Fibroblast of skin of scalp (primary cell): ENCODE measurements around the gene PAGR1.
"Not testable (repeated sequence)": the region's sequence is repeated elsewhere in the genome, so short reads cannot be mapped to it uniquely, and the experiment has no call there.

Experiments
- DNase-seq: peaks from one replicate; pipeline ENCODE4 v3.0.0-alpha.2; 2013

The PAGR1 gene

DNA sequence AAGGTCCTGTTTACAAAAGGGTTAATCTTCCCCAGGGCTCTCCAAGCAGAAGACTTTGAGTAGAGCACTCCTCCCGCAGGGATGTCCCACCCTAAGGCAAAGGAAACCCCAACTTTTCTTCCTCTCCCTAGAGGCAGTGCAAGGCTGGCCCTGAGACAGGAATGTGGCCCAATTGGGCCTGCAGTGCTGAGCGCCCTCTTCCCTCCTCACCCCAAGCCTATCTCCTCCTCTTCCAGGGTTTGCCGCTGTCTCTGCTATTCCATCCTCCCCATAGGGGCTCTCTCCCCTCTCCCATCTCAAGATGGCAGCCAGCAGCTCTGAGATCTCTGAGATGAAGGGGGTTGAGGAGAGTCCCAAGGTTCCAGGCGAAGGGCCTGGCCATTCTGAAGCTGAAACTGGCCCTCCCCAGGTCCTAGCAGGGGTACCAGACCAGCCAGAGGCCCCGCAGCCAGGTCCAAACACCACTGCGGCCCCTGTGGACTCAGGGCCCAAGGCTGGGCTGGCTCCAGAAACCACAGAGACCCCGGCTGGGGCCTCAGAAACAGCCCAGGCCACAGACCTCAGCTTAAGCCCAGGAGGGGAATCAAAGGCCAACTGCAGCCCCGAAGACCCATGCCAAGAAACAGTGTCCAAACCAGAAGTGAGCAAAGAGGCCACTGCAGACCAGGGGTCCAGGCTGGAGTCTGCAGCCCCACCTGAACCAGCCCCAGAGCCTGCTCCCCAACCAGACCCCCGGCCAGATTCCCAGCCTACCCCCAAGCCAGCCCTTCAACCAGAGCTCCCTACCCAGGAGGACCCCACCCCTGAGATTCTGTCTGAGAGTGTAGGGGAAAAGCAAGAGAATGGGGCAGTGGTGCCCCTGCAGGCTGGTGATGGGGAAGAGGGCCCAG is 3.0 kb upstream of the PAGR1 start:
- DNase-seq, result no peak

DNA sequence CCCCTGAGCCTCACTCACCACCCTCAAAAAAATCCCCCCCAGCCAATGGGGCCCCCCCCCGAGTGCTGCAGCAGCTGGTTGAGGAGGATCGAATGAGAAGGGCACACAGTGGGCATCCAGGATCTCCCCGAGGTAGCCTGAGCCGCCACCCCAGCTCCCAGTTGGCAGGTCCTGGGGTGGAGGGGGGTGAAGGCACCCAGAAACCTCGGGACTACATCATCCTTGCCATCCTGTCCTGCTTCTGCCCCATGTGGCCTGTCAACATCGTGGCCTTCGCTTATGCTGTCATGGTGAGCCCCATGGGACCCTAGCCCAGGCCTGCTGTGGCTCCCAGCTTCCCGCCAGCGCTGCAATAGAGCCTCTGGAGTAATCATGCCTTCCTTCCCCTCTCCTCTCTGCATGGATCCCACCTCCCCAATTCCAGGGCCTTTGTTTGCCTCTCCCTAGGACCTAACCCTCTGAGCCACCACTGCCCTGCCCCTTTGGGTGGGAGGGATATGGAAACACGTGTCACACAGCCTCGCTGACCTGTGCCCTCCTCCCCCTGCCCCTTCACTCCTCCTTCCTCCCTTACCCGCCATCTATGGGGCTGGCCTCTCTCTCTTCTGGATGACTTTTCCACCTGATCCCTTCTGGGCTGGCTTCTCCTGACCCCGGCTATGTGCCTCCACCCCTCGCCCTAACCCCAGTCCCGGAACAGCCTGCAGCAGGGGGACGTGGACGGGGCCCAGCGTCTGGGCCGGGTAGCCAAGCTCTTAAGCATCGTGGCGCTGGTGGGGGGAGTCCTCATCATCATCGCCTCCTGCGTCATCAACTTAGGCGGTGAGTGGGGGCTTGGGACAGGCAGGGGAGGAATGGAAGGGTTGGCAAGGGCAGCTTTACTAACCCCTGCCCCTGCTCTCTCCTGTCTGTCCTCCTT is 2.0 kb upstream of the PAGR1 start:
- DNase-seq, result no peak

DNA sequence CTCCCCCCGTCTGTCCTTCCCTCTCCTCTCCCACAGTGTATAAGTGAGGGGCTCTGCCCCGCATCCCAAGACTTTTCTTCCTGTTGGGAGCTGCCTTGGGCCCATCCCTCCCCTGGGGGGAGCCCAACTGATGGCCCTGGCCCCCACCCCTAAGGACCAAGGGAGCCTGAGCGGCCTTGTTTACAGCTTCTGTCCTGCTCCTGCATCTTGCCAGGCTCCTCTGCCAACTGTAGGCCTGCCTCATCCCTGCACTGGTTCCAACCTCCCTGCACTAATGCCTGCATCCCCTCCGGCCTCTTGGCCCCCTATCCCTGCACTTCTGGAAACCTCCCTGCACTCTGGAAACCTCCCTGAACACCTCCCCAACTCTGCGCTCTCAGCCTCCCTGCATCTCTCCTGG is 1.4 kb upstream of the PAGR1 start:
- DNase-seq, result no peak

DNA sequence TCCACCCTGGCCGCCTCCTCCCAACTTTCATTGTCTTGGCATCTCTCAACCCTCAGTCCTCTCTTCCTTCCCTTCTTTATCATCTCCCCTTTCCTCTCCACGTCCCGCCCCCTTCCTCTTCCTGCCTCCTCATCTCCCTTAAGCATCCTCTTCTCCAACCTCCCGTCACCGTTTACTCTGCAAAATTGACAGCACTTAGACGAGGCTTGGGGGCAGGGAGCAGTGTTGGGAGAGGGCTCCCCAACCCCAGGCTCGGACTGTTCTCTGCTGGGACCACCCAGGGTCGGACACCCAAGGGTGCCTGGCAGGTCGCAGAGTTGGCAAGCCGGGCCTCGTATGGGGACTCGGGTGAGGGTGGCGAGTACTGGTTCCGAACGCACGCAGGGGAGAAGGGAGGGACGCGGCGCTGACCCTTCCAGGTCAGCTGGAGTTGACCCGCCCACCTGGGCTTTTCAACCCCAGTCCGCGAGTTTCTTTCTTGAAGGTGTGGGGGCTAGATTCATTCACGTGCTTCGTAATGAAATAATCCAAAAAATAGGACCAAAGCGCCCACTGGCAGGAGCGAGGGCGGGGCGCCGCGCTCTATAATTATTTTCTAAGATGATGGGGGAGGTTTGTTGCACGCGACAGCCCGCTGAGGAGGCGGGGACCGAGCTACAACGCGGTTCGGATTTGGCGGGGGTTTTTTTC is 775 bp upstream of the PAGR1 start:
- no peak for DNase-seq

DNA sequence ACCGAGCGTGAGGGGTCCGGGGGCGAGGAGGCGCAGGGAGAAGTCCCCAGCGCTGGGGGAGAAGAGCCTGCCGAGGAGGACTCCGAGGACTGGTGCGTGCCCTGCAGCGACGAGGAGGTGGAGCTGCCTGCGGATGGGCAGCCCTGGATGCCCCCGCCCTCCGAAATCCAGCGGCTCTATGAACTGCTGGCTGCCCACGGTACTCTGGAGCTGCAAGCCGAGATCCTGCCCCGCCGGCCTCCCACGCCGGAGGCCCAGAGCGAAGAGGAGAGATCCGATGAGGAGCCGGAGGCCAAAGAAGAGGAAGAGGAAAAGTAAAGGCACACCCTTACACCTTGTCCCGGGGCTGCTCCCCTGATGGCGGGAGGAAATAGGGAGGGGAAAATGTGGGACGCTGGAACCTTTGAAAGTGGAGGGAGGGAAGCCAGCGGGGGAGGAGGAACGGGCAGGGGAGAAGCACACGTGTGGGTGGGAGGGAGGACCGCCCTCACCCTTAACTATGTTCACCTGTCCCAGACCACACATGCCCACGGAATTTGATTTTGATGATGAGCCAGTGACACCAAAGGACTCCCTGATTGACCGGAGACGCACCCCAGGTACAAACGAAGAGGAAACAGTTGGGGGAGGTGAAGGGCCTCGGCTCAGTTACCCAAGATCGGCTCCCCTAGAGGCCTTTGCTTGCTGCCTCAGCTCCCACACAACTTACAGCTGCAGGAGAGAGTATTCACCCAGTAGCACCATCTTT is 916 bp downstream of the PAGR1 start:
- peak; percentile 55 for DNase-seq

DNA sequence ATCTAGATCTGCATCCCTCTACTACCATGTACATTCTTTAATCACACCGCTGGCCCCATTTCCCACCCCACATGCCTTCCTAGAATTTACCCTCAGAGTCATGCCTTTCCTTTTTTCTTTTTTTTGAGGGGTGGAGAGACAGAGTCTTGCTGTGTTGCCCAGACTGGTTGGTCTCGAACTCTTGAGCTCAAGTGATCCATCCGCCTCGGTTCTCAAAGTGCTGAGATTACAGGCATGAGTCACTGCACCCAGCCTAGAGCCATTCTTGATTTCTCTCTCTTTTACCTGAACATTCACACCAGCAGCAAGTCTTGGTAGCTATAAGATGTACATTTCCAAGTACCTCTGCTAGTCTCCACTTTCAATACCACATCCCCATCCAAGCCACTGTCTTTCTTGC is 2.1 kb downstream of the PAGR1 start:
- no peak for DNase-seq

DNA sequence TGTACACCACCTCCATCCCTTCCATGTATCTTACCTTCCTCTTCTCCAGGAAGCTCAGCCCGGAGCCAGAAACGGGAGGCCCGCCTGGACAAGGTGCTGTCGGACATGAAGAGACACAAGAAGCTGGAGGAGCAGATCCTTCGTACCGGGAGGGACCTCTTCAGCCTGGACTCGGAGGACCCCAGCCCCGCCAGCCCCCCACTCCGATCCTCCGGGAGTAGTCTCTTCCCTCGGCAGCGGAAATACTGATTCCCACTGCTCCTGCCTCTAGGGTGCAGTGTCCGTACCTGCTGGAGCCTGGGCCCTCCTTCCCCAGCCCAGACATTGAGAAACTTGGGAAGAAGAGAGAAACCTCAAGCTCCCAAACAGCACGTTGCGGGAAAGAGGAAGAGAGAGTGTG is 3.6 kb downstream of the PAGR1 start:
- DNase-seq, result no peak

DNA sequence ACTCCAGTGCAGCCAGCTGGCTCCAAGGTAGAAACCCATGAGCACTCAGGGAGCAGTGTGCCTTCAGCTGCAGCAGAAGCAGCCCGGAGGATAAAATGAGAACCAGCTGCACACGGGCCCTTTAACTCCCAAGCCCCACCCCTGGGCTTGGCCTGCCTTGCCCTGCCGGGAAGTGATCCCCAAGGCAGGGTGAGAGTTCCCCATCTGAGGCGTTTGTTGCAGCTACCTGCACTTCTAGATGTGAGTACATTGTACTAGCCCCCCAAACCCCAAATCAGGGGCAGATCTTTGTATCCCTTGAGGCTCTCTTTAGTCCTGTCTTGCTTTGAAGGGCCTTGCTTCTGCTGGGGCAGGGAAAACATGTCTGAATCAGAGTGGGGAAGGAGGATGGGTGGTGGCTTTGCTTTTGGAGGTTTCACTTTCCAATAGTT is 4.3 kb downstream of the PAGR1 start, which contains the start of gene MVP:
MVP (plus strand) TSS at position 192 of the 431 bp plus-strand sequence. CDS start 10,088 bp downstream, outside the sequence.
- DNase-seq, result peak; percentile 72

DNA sequence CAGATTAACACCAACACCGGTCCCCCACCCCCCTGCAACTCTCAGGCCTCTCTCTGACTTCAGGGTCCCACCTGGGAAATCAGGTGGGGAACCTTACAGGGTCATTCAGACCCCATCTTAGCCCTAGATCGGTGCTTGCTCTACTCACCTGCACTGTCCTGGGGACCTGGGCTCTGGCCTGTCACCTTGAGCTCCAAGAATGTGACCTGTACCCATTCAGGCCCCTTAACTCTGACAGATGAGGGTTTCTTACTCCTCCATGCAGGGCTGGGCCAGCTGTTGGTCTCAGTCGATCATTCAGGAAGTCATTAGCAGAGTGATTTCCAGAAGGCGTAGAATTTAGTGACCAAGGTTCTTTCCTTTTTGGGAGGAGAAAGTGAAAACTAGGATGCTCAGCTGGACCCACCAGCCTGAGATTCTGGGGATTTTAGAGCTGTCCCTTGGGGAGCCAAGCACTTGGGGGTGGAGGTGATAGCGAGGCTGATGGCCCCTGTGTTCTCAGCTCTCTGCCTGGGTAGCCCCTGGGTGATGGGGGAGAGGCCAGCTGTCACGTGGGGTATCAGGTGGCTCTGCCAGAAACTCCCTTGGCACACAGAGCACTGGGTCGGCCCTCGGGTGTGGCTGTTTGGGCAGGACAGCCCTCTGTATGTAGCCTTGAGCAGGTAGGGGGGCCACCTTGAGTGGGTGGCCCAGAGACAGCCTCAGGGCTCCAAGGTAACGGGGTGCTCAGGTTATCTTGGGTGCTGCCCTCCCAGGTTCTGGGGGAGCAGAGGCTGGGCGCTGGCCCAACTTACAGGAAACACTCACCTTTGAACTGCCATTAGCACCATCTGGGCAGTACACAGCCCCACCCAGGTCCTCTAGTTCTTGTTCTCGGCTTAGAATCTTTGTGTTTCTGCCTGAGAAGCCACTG is 5.0 kb downstream of the PAGR1 start:
- no peak for DNase-seq

DNA sequence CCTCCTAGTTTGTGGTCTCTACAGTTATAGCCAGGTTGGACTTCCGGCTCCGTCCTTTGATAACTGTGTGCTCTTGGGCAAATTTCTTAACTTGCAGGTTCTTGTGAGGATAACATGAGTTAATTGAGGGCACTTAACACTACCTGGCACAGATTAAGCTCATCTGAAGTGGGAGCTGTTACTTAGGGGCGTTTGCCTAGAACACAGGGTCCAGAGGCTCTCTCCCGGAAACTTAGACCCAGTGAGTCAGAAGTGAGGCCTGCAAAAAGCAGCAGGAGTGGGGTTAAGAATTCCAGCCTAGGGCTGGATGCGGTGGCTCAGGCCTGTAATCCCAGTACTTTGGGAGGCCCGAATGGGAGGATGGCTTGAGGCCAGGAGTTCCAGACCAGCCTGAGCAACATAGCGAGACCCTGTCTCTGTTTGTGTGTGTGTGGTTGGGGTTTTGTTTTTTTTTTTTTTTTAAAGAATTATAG is 5.7 kb downstream of the PAGR1 start:
- DNase-seq, result peak; percentile 91

DNA sequence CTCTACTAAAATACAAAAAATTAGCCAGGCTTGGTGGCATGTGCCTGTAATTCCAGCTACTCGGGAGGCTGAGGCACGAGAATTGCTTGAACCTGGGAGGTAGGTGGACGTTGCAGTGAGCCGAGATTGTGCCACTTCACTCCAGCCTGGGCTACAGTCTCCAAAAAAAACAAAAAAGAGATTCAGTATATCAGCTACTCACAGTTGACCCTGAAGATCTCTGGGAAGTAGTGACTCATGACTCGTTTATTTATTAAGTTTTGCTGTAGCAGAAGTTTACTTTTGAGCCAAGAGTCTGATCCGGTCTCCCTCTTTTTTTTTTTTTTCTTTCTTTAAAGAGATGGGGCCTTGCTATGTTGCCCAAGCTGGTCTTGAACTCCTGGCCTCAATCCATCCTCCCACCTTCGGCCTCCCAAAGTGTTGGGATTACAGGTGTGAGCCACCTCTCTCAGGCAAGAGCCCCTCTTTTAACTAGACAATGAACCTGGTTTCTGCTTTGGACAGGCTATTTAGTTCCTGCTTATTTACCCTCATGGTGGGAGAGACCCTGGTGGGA is 8.7 kb downstream of the PAGR1 start:
- peak; percentile 81 for DNase-seq

DNA sequence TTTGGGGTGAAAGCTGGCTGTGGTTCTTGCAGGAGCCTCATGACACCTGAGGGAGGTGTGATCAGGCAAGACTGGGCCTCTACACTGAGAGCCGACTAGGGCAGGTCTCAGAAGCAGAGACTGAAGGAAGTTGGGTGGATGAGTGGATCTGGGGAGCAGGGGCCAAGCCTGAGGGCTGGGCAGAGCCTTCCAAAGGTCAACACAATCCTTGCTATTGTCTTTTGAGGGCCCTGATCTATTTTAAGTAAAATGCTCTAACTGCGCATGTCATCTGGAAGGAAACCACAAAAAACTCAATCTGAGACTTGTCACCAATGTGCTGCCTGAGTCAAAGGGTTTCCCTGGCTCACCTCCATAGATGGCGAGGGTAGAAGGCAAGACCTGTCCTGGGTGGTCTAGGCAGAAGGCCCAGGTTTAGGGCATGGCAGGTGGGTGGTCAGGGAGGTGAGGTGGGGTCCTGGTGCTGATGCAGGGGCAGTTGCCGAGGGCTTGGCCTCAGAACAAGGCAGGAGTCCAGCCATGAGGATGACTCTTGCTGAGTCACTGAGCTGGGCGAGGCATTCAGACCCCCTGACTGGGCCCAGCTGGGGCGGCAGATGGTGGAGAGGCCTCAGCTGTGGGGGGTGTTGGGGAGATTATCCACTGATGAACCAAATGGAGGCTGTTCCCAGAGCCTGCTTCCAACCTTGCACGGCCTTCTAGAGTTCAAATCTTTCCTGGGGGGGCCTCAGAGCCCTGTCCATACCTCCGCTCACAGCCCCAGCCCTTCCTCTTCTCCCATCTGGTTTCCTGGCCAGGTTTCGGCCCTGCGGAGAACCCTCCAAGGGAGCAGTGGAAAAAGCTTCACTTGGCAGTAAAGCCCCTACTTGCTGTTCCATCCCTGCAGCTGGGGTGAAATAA is 9.4 kb downstream of the PAGR1 start:
- peak; percentile 84 for DNase-seq

DNA sequence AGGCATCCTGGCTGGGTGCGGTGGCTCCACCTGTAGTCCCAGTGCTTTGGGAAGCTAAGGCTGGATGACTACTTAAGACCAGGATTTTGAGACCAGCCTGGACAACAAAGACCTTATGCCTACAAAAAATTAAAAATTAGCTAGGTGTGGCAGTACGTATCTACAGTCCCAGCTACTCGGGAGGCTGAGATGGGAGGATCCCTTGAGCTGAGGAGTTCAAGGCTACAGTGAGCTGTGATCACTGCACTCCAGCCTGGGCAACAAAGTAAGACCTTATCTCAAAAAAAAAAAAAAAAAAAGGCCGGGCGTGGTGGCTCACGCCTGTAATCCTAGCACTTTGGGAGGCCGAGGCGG is 10.4 kb downstream of the PAGR1 start:
- no peak for DNase-seq

DNA sequence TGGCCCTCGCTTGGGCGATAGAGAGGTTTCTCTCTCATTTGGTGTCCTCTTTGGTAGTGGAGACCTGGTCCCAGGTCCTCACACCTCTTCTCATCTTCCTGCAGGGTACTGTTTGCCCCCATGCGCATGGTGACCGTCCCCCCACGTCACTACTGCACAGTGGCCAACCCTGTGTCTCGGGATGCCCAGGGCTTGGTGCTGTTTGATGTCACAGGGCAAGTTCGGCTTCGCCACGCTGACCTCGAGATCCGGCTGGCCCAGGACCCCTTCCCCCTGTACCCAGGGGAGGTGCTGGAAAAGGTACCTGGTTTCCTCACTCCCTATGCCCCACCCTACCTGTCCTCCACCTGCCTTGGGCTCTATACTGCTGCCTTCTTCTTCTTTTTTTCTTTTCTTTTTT is 14.8 kb downstream of the PAGR1 start:
- DNase-seq, result no peak

DNA sequence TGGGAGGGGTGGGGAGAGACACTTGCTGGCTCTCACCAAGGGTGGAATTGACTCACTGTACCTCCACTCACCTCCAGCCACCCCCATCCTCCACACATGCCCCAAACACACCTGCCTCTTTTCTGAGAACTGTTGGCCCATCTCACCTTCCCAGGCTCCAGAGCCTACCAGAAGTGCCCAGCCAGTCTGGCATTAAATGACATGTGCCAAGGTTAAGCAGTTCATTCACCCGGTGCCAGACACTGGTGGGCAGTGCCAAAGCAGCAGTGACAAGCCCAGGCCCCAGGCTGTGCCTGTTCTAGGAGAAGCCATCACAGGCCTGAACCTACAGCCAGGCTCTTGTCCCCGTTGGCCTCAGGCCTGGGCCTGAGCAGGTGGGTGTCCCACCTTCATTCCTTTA is 15.5 kb downstream of the PAGR1 start:
- no peak for DNase-seq

DNA sequence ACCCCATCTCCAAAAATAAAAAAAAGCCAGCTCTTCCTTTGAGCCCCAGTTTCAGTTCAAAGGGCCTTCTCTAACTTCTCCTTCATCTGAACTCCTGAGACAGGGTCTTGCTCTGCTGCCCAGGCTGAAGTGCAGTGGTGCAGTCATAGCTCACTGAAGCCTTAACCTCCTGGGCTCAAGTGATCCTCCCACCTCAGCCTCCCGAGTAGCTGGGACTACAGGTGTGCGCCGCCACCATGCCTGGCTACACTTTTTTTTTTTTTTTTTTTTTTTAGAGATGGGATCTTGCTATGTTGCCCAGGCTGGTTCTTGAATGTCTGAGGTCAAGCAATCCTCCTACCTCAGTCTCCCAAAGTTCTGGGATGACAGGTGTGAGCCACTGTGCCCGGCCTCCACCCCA is 17.3 kb downstream of the PAGR1 start:
- not testable (repeated sequence) for DNase-seq

DNA sequence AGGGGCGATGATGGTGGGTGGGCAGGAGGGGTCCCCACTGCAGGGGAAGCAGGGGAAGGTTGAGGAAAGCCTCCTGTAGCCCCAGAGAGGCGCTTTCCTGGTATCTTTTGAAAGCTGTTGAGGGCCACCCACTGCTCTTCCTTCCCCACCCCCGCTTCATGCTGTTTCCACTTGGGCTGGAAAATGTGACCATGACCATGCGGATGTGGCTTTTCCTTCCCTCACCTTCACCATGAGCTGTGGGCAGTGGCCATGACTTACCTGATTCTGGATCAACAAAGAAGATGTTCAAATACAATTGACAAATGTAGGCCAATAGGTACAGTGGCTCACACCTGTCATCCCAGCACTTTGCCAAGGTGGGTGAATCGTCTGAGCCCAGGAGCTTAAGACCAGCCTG is 18.1 kb downstream of the PAGR1 start:
- DNase-seq, result no peak

DNA sequence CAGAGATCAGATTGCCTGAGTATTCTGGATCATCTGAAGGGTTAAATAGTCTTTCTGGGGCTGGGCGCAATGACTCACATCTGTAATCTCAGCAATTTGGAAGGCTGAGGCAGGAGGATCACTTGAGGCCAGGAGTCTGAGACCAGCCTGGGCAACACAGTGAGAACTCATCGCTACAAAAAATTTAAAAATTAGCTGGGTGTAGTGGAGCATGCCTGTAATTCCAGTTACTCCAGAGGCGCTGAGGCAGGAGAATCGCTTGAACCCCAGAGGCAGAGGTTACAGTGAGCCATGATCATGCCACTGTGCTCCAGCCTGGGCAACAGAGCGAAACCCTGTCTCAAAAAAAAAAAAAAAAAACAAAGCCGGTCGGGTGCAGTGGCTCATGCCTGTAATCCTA is 20.0 kb downstream of the PAGR1 start:
- no peak for DNase-seq

DNA sequence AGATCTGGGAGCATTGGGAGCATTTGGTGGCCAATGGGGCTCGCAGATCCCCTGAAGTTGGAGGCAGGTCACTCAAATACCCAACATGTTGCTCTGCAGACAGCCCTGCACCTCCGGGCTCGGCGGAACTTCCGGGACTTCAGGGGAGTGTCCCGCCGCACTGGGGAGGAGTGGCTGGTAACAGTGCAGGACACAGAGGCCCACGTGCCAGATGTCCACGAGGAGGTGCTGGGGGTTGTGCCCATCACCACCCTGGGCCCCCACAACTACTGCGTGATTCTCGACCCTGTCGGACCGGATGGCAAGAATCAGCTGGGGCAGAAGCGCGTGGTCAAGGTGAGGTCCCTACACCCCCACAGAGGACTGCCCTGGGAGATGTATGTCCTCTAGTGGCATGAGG is 20.7 kb downstream of the PAGR1 start:
- DNase-seq, result no peak

DNA sequence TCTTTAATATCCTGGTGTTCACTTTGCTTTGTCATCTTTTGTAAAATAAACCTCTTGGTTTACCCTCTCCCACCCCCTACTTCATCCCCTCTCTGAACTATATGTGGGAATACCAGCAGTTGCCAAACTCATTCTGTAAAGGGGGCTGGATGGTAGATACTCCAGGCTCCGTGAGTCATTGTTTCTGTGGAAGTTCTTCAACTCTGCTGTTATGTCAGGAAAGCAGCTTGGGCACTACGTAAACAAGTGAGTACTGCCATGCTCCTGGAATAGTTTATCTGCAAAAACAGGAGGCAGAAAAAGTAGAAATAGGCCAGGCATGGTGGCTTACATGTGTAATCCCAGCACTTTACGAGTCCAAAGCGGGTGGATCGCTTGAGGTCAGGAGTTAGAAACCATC is 21.9 kb downstream of the PAGR1 start:
- DNase-seq, result no peak
